Fibroblast of mammary gland (primary cell): ENCODE measurements around the gene TMEM134.

ENCODE experiments used
- DNase-seq: peaks from one replicate; pipeline ENCODE4 v3.0.0-alpha.2; 2010; ENCODE audit warnings: low read depth
- H3K4me3 ChIP-seq: 2 replicates; pipeline ENCODE4 v1.5.1; 2011; ENCODE audit warnings: low read depth, mild to moderate bottlenecking, low read length, moderate library complexity; ENCODE audit not compliant: control insufficient read depth
- TF ChIP-seq, protein P1 (sequence below): conservative IDR thresholded peaks from 2 replicates; pipeline ENCODE4 v1.5.1; 2011; ENCODE audit warnings: low read depth, low read length, inconsistent platforms; ENCODE audit not compliant: control insufficient read depth, insufficient read depth

Gene TMEM134

DNA sequence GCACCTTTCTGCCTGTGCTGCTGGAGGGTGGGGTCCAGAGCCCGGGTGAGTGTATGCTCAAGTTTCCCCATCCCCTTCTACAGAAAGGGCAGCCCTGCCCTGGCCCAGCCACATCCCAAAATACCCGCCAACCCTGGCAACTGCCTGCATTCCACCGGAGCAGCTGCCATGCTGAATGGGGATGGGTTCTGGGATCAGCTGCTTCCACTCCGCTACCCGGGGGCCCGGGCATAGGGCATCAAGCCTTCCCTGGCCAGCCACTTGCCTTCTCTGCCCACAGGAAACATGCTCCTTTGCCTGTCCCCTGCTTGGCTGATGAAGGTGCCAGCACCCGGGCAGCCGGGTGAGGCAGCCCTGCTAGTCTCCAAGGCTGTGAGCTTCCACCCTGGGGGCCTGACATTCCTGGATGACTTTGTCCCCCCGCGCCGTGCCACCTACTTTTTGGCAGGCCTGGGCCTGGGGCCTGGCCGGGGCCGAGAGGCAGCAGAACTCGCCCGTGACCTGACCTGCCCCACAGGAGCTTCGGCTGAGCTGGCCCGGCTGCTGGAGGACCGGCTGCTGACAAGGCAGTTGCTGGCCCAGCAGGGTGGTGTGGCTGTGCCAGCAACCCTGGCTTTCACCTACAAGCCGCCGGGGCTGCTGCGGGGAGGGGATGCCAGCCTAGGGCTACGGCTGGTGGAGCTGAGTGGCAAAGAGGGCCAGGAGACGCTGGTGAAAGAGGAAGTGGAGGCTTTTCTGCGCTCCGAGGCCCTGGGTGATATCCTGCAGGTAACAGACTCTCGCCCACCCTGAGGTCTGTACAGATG, 50.4 kb downstream of the TMEM134 start:
- TF ChIP-seq, protein P1, sequence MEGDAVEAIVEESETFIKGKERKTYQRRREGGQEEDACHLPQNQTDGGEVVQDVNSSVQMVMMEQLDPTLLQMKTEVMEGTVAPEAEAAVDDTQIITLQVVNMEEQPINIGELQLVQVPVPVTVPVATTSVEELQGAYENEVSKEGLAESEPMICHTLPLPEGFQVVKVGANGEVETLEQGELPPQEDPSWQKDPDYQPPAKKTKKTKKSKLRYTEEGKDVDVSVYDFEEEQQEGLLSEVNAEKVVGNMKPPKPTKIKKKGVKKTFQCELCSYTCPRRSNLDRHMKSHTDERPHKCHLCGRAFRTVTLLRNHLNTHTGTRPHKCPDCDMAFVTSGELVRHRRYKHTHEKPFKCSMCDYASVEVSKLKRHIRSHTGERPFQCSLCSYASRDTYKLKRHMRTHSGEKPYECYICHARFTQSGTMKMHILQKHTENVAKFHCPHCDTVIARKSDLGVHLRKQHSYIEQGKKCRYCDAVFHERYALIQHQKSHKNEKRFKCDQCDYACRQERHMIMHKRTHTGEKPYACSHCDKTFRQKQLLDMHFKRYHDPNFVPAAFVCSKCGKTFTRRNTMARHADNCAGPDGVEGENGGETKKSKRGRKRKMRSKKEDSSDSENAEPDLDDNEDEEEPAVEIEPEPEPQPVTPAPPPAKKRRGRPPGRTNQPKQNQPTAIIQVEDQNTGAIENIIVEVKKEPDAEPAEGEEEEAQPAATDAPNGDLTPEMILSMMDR, result no peak
- no peak for DNase-seq
- H3K4me3 ChIP-seq, result no peak overlapping the region

DNA sequence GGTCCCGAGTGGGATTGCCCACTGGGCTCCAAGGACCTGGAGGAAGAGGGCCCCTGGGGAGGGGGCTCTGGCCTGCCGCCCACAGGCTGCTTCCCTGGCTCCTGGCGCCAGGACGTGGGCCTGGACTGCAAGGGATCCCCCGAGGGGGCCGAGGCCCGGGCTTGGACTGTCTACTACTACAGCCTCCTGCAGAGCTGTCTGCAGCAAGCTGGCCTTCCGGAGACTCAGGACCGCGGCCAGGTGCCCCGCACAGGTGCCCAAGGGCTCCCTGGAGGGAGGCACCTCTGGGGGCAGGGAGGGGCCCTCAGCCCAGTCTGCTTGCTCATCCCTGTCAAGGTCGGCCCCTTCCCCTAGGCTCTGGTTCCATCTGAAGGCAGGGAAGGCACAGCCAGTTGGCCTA, 51.6 kb downstream of the TMEM134 start:
- no peak overlapping the region for H3K4me3 ChIP-seq
- TF ChIP-seq, protein P1, result no peak
- no peak for DNase-seq

DNA sequence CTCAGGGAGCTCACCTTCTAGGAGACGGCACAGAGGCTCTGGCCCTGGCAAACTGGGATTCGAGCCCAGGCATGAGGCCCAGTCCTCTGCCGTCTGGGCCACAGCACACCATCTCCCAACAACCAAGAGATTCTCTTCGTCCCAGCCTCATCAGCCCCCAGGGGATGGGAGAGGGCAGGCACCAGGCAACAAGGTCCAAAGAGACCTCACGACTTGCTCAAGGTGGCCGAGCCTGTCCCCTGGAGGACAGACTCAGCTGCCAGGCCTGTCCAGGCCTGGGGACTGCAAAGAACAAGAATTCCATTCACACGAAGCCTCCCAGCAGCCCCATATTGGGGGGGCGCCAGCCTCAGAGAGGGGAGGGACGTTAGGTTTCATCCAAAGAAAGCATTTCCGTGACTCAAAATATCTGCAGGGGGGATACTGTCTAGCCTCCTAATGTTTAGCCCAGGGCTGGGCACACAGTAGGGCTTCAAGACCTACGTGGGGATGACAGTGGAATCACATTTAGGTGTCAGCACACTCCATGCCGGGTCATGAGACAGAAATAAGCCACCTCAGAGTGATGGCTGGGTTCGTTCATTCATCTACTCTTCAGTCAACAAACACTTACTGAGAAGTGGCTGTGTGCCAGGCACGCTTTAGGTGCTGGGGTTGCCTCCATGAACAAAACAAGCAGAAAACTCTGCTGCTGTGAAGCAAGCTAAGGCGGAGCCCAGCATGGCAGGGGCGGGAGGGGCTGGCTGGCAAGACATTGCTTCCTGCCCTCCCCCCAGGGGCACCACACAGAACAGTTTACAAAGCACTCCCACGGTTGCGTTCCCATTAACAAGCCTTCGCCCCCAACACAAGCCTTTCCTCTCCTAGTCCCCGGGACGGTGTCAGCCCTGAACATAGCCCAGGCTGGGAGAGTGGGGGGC, 52.4 kb downstream of the TMEM134 start:
- DNase-seq, result no peak
- TF ChIP-seq, protein P1, result no peak
- H3K4me3 ChIP-seq, result no peak overlapping the region

DNA sequence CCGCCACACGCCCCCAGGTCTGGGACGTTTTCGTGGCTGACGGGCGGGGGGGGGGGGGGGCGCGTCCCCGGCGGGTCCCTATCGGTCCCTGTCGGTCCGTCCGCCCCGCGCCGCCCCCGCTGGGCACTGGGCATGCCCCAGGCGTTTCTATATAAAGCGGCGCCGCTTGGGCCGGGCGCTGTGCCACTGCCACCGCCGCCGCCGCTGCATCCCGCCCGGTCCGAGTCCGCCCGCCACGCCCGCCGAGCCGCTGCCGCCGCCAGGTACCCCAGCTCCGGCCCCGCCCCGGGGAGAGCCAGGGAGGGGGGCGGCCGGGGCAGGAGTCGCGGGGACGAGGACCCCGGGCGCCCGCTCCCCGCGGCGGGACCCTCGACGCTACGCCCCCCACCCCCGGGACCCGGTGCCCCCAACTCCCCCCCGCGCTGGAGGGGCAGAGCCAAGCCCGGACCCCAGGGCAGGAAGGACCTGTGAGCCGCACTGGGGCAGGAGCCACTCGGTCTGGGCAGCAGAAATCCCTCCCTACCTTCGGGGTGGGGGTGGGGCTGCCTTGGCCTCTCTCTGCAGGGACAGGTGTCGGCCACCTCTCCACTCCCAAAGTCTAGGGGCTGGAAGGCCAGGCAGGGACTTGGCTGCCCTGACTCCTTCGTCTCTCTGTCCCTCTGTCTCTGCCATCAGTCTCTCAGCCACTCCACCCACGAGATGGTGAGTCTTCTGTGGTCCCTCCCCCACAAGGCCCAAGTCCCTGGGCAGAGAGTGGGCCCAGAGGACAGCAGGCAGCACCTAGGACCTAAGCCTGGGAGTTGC, 53.3 kb downstream of the TMEM134 start, which contains the start of gene CARNS1:
CARNS1 (plus strand) TSS at position 178 of the 804 bp plus-strand sequence; CDS start at position 700, 522 bp downstream.
- TF ChIP-seq, protein P1, result no peak
- H3K4me3 ChIP-seq, result no peak within 1 kb of the TSS
- no peak for DNase-seq

DNA sequence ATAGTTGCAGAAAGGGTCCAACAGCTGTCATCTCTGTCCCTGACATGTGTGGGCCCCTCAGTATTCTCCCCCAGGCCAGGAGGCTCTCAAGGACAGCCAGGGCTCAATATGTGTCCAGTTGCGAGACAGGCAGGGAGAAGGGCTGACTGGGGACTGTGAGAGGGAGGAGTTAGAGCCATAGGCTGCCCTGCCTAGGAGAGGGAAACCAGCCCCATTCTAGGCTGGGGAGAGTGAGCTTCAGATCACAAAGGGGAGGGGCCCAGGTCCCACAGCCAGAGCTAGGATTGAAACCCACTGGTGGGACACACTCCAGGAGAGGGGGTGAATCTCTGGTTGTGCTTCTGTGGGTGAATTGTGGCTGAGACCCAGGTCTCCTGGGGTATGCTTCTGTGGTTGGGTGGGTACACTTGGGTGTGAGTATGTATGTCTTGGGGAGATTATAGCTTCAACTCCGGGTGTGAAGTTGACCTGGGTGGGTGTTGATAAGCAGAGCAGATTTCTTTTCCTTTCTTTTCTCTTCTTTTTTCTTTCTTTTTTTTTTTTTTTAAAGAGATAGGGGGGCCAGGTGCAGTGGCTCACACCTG, 55.7 kb downstream of the TMEM134 start:
- no peak for DNase-seq
- no peak overlapping the region for H3K4me3 ChIP-seq
- TF ChIP-seq, protein P1, result no peak
